Mucosa of stomach (tissue), 1 donor: ENCODE results near the gene PPP1R26.
"Not testable (repeated sequence)": the region's sequence is repeated elsewhere in the genome, so short reads cannot be mapped to it uniquely, and the experiment has no call there.

ENCODE experiments used
- H3K27me3 ChIP-seq: one replicate; pipeline ENCODE4 v1.7.0; 2013; ENCODE audit warnings: mild to moderate bottlenecking, low read length; ENCODE audit not compliant: control insufficient read depth, insufficient read depth
- H3K36me3 ChIP-seq: one replicate; pipeline ENCODE4 v1.7.0; 2013; ENCODE audit warnings: low read length; ENCODE audit not compliant: control insufficient read depth, insufficient read depth
- H3K4me1 ChIP-seq: one replicate; pipeline ENCODE4 v1.7.0; 2013; ENCODE audit warnings: mild to moderate bottlenecking, low read length; ENCODE audit not compliant: control insufficient read depth, insufficient read depth
- H3K4me3 ChIP-seq: one replicate; pipeline ENCODE4 v1.7.0; 2013; ENCODE audit warnings: low read length
- H3K9ac ChIP-seq: one replicate; pipeline ENCODE4 v1.7.0; 2013; ENCODE audit warnings: mild to moderate bottlenecking, low read length, moderate library complexity
- H3K9me3 ChIP-seq: one replicate; pipeline ENCODE4 v1.7.0; 2013; ENCODE audit warnings: mild to moderate bottlenecking, low read length, moderate library complexity; ENCODE audit not compliant: control insufficient read depth
- donor health status: Pancreatic carcinoma.

The PPP1R26 gene

DNA sequence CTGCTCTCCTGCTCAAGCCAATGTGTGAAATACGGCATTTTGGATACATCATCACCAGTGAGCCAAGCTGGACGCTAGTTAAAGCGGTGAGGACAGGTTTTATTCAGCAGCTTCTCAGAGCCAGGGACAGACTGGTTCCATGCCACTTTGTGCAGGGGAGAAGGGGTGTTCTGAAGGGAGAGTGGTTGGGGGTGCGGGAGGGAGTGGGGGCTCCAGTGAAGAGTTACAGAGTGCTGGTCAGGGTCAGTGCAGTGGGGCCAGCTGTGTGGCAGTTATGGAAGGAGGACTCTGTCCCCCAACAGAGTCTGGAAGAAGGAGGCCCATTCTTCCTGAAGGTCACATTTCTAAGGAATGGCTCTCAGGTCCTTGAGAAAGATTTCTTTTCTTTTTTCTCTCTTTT lies 55.2 kb downstream of the PPP1R26 start:
- H3K4me3 ChIP-seq, H3K9me3 ChIP-seq, H3K27me3 ChIP-seq, H3K9ac ChIP-seq, H3K36me3 ChIP-seq, H3K4me1 ChIP-seq: not testable (repeated sequence)

- not testable (repeated sequence) for H3K27me3 ChIP-seq, H3K9ac ChIP-seq, H3K9me3 ChIP-seq, H3K4me3 ChIP-seq, H3K4me1 ChIP-seq, H3K36me3 ChIP-seq
These were observed 56.0 kb downstream of the PPP1R26 start for GRCh38 chr9:135535631-135536030.

- no peaks in the 10 kb centered on the region for H3K9me3 ChIP-seq
- no peaks in the 10 kb centered on the region for H3K4me1 ChIP-seq
- H3K9ac ChIP-seq, result no peak overlapping the region
- no peaks in the 10 kb centered on the region for H3K36me3 ChIP-seq
- no peaks in the 10 kb centered on the region for H3K27me3 ChIP-seq
- H3K4me3 ChIP-seq, result no peak overlapping the region
These were observed 56.6 kb downstream of the PPP1R26 start for GRCh38 chr9:135536216-135536615.
